Right atrium auricular region (tissue), 2 donors: ENCODE measurements around the gene USP22. TPM values are rescaled to one million over a fixed set of nuclear protein-coding genes. Genes with fewer than 3 reads are reported as not detected.

Experiments
- DNase-seq: peaks from one replicate; pipeline ENCODE4 v3.0.0-alpha.2; 2019; ENCODE audit warnings: low spot score
- H3K27ac ChIP-seq, 2 donors: fragments of 200-600 bp; sonication (generic); 1 replicate in 1 of 2; 2 replicates in 1 of 2; pipeline ENCODE4 v1.5.1; 2016 to 2019
- H3K27me3 ChIP-seq, 2 donors: fragments of 200-600 bp; sonication (generic); one replicate each; pipeline versions ENCODE4 v1.5.1 to v1.6.0; 2017 to 2019
- H3K36me3 ChIP-seq: fragments of 200-600 bp; sonication (generic); one replicate; pipeline ENCODE4 v1.5.1; 2016
- H3K4me1 ChIP-seq, 2 donors: fragments of 200-600 bp; sonication (generic); one replicate each; pipeline versions ENCODE4 v1.5.1 to v1.6.0; 2017 to 2019
- H3K4me3 ChIP-seq, 2 donors: fragments of 200-600 bp; sonication (generic); 1 replicate in 1 of 2; 2 replicates in 1 of 2; pipeline ENCODE4 v1.5.1; 2017 to 2019; ENCODE audit warnings: mild to moderate bottlenecking in 1 of 2, moderate library complexity in 1 of 2
- H3K9me3 ChIP-seq, 2 donors: fragments of 200-600 bp; sonication (generic); one replicate each; pipeline ENCODE4 v1.5.1; 2019
- total RNA-seq, 2 donors: library from RNA; depleted of rRNA; stranded (reverse); fragments of >200 nt; gene quantifications; one replicate each; pipeline ENCODE4 v1.1.0, GENCODE V29; 2016
- TF ChIP-seq, protein P1 (sequence below), 2 donors: fragments of 200-600 bp; sonication (generic); IDR thresholded peaks; one replicate each; pipeline ENCODE4 v1.5.1; 2019; ENCODE audit warnings: antibody characterized with exemption in 2 of 2

Gene USP22
- total RNA-seq, 2 donors from 2014 or later: 151 to 179 TPM

DNA sequence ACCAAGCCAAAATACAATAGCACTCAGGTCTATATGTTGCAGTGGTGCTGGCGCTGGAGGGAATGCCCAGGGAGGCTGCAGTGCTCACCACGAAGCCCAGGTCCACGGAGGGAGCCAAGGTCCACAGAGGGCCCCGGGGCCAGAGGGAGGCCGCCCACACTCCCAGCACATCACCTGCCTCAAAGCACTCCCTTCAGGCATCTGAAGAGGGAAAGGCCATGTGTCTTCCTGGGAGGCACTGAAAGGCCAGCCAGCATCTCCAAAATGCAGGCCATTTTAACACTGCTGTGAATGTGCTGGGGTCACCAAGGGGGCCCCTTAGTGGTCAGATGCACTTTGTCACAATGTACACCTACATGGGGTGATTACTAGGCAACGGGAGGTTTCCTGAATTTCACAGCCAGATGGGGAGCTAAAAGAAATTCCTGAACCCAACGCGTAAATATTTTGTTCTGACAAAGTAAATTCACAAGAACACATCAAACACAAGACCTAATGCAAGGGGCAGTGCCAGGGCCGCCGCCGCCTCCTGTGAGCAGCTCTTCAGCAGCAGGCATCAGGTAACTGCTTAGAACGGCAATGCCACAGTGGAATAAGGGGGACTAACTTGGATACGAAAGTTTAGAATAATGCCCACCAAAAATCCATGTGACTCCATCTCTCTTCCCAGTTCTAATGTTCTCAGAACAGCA, 42.8 kb downstream of the USP22 start:
- peaks cover 51% of the 10 kb centered on the region for H3K36me3 ChIP-seq
- H3K4me3 ChIP-seq: no peak overlapping the region
- peaks cover 0 to 63% of the 10 kb centered on the region in 2 donors for H3K4me1 ChIP-seq
- TF ChIP-seq, protein P1, sequence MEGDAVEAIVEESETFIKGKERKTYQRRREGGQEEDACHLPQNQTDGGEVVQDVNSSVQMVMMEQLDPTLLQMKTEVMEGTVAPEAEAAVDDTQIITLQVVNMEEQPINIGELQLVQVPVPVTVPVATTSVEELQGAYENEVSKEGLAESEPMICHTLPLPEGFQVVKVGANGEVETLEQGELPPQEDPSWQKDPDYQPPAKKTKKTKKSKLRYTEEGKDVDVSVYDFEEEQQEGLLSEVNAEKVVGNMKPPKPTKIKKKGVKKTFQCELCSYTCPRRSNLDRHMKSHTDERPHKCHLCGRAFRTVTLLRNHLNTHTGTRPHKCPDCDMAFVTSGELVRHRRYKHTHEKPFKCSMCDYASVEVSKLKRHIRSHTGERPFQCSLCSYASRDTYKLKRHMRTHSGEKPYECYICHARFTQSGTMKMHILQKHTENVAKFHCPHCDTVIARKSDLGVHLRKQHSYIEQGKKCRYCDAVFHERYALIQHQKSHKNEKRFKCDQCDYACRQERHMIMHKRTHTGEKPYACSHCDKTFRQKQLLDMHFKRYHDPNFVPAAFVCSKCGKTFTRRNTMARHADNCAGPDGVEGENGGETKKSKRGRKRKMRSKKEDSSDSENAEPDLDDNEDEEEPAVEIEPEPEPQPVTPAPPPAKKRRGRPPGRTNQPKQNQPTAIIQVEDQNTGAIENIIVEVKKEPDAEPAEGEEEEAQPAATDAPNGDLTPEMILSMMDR (IDR thresholded peaks at IDR 0.05): no peak
- H3K9me3 ChIP-seq: no peaks in the 10 kb centered on the region
- peak overlapping the region; percentile 61 to 64 for H3K27ac ChIP-seq
- no peak for DNase-seq
- H3K27me3 ChIP-seq: no peaks in the 10 kb centered on the region

GRCh38 chr17:20999044-20999573, 43.7 kb downstream of the USP22 start:
- TF ChIP-seq, protein P1 (IDR thresholded peaks at IDR 0.05): no peak
- Histone ChIP-seq H3K9me3 (no peaks in the 10 kb centered on the region), H3K4me1 (peaks cover 0 to 64% of the 10 kb centered on the region in 2 donors), H3K36me3 (peaks cover 42% of the 10 kb centered on the region), H3K4me3 (no peak overlapping the region), H3K27ac (peak overlapping the region; percentile 61 to 64), H3K27me3 (no peaks in the 10 kb centered on the region)
- DNase-seq: peak; percentile 72

- no peak overlapping the region for H3K4me3 ChIP-seq
- H3K27me3 ChIP-seq: no peaks in the 10 kb centered on the region
- H3K9me3 ChIP-seq: no peaks in the 10 kb centered on the region
- H3K36me3 ChIP-seq: peaks cover 37% of the 10 kb centered on the region
- TF ChIP-seq, protein P1 (IDR thresholded peaks at IDR 0.05): no peak
- H3K27ac ChIP-seq: peak overlapping the region; percentile 61 to 64
- no peak for DNase-seq
- H3K4me1 ChIP-seq: peaks cover 0 to 69% of the 10 kb centered on the region in 2 donors
These were observed 44.2 kb downstream of the USP22 start for GRCh38 chr17:20998571-20999043.

DNA sequence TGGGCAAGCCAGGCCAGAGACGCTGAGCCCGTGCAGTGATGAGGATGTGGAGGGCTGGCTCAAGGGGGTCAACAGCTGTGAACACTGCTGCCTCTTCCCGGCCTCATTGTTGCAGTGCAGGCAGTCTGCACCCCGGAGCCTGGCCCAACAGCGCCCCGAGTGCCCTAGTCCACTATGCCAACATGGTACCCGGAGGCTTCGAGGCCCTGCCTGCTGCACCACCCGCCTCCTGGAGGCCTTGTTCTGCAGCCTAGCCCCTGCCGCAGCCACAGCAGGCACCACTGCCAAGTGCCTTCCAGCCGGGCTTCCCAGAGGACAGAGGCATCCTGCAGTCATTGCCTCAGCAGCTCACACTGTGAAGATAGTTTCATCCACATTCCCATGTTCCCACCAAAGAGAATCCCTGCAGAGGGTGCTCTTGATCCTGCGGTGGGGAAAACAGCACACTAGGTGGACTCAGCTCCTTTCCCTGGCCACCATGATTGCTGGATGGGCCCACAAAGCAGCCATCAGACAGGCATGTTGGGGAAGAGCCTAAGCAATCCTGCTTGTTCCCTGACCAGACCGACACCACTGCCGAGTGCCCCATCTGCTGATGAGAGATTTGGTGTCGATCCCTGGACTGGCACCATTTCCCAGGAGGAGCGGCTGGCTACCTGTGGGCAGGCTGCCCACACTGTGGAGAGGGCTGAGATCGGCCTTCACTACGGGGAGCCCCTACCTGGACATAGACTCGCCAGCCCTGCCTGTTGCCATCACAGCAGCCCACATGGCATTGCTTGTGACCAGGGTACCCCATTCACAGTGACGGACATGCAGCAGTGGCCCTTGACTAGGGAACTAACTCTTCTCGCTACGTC, 44.9 kb downstream of the USP22 start:
- Histone ChIP-seq H3K36me3 (peaks cover 30% of the 10 kb centered on the region), H3K4me3 (no peak overlapping the region), H3K4me1 (peaks cover 0 to 70% of the 10 kb centered on the region in 2 donors), H3K27ac (peak overlapping the region; percentile 61 to 64), H3K27me3 (no peaks in the 10 kb centered on the region), H3K9me3 (no peaks in the 10 kb centered on the region)
- TF ChIP-seq, protein P1 (IDR thresholded peaks at IDR 0.05): no peak
- no peak for DNase-seq

- no peak for DNase-seq
- Histone ChIP-seq H3K36me3 (peaks cover 21% of the 10 kb centered on the region), H3K27me3 (no peaks in the 10 kb centered on the region), H3K9me3 (no peaks in the 10 kb centered on the region), H3K27ac (no peak overlapping the region), H3K4me1 (peaks cover 0 to 74% of the 10 kb centered on the region in 2 donors), H3K4me3 (no peak overlapping the region)
- TF ChIP-seq, protein P1 (IDR thresholded peaks at IDR 0.05): no peak
These were observed 45.8 kb downstream of the USP22 start for GRCh38 chr17:20996724-20997615.
